HG02970 (cell line): ENCODE results near the gene SRGAP3.

Source experiments
- ATAC-seq: cut with Tn5 transposase; IDR thresholded peaks from one replicate; pipeline ENCODE4 v1.9.1; 2021; ENCODE audit warnings: mild to moderate bottlenecking, moderate library complexity, moderate number of reproducible peaks; ENCODE audit not compliant: unreplicated experiment, low FRiP score

SRGAP3 gene

DNA sequence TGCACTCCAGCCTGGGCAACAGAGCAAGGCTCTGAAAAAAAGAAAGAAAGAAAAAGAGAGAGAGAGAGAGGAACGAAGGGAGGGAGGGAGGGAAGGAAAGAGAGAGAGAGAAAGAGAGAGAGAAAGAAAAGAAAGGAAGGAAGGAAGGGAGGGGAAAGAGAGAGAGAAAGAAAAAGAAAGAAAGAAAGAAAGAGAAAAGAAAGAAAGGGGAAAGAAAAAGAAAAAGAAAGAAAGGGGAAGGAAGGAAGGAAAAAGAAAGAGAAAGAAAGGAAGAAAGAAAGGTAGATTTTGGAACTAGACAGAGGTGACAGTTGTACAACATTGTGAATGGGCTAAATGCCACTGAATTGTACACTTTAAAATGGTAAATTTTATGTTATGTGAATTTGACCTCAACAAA, 5.3 kb upstream of the SRGAP3 start:
- ATAC-seq: no peak

DNA sequence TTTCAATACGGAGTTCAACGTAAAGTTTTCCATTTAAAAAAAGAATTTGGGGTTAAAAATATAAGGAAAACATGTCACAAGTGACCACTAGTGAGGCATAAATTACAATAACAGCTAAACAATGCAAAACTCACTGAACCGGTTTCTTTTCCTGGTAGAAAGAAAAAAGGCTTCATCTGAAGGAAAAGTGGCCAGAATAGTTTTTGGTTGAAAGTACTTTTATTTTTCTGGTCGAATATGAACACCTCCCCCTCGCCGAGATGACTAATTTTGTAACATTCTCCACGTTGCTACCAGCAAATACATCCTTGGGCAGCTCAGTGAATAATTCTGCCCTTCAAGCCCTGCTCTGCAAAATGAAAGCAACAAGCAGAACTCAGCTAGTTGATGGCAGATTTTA, 3.9 kb upstream of the SRGAP3 start:
- no peak for ATAC-seq

DNA sequence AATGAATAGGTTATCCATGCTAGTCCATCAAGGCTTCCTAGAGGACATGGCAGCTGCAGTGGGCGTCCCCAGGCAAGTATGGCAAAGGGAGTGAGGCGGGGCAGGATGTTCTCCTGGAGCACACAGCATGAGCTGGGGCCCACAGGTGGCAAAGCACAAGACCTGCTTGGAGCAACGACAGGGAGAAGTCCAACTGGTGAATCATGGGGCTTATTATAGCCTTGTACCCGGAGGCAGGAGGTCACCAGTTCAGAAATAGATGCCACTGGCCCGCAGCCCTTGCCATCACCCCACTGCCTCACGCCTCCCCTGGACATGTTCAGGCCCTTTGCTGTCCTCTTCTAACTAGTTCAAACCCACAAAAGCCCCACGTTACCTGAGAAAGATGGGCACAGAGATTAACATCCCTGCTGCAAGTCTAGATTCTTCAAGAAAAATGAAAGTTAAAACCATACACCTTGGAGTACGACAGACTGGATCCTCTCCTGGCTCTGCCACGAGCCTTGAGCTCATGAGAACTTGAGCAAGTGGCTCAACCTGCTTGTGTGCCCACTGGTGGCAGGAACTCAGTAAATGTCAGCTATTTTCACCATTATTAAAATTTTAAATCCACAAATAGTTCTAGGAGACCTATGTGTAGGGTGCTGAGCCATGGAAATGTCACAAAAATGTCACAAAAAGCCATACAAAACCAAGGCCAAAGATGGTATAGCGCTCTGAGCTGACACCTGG, 1.8 kb upstream of the SRGAP3 start:
- no peak for ATAC-seq

DNA sequence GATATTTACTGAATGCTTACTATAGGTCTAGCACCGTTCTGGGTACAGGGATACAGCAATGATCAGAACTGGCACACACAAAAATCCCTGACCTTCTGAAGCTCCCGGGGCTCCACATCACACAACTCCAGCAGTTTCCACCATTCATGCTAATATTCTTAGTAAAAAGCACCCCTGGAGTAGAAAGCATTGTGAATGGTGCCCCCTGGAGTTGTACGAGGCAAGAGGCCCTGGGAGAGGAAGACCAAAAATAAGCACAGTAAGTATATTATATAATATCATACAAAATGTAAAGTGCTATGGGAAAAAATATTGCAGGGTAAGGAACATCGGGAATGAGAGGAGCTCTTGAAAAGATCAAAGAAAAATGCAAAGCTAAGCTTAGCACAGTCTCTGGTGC, 790 bp upstream of the SRGAP3 start:
- ATAC-seq: no peak

DNA sequence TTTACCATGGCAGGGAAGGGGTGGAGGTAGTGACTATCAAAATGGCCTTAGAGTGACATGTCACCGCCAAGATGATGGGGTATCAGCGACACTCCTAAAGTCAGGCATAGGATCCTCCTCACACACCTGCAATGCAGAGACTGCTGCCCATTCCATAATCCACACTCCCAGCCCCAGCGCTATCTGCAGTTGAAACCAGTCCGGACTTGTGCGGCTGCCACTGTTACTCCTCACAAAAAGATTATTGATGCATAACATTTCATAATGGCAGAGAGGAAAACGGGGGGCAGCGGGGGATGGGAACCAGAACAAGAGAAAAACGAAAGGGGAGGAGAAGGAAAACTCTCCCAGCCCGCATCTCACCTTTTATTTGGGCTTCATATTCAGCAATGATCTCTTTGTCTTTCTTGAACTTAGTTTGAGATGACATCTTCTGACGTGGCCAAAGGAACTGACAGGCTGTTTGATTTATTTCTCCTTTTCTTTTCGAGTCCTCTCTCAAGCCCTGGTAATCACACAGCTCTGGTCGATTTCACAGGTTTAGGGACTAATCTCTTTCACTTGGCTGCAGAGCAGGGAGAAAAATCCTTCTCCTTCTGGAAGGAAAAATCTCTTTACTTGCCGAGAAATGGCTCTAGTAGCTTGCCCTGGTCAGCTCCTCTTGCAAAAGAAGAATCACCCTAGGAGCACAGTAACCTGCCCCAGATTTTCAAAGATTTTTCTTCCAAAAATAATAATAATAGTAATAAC, 749 bp downstream of the SRGAP3 start:
- ATAC-seq: no peak

DNA sequence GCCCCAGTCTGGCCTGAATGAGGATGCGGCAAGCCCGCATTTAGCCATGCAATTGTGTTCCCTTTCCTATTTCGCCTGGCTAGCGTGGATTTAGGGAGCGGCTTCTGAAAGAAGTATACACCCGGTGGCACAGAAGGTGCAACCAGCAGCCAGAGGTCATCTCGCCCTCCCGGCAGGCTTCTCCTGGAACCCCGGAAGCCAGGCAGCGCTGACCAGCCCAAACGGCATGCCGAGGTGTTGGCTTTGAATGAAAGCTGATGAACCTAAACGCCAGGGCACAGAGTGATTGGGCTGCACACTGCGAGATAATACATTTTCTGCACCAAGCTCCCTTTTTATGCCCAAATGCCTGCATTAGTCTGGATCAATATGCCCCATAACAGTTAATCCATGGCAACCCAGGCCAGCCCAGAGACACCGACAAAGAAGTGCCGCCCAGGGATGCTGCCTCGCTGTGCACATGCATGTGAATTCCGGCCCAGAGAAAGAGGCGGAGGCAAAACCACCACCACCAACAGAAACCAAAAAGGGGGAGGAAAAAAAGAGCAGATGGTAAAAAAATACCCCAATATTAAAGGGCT, 1.4 kb downstream of the SRGAP3 start:
- no peak for ATAC-seq

DNA sequence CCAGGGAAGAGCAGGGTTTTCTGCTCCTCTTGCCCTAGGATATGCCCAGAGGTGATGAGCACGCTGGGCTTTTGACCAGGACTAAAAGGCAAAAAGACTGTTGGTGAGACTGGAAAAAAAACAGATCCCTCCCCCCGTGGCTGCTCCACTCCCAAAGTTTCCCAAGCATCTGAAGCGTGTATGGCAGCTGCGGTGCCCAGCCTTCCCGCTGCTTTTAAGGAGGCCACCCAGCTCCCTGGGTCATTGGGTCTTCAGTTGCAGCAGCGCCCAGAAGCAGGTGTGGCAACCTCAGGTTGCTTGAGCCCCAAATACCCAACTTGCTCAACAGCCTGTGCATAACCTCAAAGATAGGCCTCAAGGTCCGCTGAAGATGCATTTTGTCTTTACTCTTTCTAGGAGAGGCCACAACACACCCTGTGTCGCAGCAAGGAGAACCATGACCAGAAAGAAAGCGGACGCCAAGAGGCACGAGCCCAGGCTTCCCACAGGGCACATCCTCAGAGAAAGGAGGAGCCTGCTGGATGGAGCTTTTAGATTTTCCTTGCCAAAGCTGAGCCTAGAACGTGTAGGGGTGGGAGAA, 2.0 kb downstream of the SRGAP3 start:
- ATAC-seq: no peak

DNA sequence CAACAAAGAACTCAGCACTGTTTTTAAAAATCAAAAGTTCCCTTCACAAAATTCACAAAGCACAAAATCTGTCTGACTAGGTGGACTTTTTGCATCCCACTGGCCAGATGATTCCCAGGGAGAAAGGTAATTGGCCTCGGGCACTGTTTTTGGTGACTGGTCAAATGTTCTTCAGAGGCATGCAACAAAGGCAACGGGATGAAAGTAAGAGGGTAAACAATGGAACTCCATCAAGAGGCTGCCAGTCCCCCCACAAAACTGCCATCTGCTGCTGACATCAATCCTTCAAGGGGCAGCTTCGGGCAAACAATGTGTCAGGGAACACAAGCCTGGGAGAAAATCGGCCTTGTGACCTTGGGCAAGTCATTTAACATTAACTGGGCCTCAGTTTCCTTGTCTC, 3.3 kb downstream of the SRGAP3 start:
- no peak for ATAC-seq

DNA sequence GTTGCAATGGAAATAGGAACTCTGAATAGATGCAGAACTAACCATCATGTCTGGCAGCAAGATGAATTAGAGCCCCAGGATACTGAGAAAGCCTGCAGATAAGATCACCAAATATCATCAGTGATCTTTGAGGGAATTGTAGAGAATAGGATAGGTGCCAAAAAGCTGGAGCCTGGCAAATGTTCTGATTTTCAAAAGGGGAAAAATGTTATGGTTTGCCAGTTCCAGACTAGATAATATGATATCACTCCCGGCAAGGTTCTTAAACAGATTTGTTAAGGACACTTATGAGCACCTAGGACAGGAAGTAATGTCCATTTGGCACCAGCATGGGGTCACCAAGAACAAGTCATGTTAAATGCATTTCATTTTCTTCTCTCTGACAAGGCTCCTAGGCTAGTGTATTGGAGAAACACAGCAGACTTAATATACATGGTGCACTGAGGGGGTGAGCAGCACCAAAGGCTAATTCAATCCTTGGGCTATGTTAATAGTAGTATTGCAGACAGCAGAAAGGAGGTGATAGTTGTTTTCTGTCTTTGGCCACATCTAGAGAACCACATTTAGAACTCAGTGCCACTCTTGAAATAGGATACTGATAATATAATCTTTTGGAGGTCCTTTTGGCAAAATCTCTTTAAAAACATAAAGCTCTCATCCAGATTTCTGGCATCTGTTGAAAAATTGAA, 4.8 kb downstream of the SRGAP3 start:
- no peak for ATAC-seq

DNA sequence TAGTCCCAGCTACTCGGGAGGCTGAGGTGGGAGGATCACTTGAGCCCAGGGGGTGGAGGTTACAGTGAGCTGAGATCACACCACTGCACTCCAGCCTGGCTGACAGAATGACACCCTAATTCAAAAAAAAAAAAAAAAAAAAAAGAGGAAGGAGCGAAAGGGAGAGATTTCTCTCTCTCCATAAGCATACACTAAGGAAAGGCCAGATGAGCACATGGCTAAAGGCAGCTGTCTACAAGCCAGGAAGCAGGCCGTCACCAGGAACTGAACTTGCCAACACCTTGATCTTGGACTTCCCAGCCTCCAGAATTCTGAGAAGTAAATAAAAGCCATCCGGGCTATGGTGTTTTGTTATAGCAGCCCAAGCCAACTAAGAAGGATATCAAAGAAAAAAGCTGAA, 7.5 kb downstream of the SRGAP3 start:
- no peak for ATAC-seq

DNA sequence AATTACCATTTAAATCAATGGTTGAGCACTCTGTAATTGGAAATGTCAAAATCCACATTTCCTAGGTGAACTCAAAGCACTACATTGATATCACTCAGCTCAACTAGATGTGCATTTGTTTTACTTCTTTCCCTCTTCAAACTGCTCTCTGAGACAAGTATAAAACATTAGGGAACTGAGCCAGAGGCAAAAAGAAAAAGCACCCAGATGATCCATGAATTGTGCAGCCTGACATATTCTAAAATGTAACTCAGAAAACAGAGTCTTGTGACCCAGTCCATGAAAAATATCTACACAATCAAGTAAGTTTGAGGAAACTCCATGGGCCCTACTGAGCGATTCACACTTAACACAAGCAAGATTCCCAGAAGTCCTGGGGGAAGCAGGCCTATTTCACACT, 9.8 kb downstream of the SRGAP3 start:
- no peak for ATAC-seq

DNA sequence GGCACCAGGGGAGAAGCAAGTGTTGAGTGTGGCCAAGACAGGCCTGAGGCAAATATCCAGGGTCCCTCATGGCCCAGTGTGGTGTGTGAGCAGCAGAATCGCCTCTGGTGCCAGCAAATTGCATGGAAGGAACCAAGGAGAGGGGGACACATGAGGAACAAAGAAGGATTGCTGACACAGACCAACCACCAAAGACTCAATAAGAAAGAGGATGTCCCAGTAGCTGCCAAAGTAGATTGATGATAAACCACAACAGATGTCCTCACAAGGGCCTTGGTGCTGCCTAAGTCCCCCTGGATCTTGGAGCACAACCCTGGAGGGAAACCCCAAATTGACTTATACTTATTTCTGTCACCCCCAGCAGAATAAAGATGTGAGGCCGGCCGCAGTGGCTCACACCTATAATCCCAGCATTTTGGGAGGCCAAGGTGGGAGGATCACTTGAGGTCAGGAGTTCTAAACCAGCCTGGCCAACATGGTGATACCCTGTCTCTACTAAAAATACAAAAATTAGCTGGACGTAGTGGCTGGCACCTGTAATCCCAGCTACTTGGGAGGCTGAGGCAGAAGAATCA, 10.6 kb downstream of the SRGAP3 start:
- no peak for ATAC-seq

DNA sequence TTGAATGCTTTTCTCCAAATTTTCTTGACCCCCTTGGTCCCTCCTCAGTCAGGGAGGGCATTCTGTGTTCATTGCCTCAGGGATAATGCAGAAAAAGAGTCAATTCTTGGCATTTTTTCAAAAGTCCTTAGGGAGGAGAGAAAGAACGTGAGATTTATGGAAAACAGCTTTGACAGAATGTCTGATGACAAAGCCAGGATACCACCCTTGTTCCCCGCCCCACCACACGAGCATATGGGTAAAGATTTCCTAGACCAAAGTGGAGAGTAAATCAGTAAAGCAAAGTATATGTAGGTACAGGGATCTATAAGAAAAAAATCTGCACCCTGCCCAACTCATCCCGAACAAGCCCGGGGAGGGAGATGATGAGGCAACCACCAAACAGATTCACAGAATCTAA, 11.2 kb downstream of the SRGAP3 start:
- no peak for ATAC-seq

DNA sequence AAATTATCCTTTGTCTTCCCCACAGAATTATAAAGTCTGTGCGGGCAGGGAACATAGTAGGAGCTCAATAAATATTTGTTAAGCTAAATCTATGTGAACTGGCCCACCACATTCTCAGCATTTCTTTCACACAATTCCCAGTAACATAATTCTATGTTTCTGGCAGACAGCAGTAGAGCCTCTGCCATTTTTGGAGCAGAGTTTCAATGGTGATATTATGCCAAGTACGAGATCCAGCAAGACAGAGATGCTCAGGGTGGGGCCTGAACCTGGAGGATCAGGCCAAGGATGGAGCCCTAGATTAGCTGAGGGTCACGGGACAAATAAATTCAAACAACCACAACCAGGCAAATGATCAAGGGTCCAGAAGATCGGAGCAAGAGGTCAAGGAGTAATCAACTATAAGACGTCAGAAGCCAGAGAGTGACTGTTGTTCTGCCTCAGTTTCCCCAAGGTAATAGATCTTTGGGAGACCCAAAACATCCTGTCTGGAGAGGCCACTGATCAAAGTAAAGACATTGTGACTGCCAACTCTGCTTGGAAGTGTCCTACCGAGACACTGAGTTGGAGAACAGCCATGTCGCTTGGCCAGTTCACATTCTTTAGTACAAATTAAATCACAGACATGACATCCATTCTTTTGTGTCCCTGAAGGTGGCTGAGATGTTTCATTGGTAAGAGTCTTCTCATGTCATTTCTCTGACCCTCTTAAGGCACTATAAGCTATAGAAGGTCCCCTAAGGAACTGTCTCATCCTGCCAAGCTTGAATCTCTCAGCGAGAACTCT, 15.4 kb downstream of the SRGAP3 start:
- ATAC-seq: no peak

DNA sequence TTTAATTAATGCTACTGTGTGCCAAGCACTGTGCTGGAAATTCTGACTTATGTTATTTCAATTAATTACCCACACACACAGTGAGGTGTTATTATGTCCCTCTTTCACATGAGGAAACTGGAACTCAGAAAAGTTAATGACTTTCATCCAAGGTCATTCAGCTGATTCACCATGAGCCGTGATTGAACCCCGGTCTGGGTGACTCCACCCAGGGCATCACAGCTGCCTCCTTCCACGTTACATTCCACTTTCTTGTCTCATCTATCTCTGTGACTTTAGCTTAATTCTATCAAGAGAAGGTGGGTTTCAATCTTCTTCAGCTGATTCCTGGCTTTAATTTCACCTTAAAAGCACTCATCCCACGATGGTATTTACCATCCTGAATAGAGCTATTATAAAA, 16.3 kb downstream of the SRGAP3 start:
- ATAC-seq: no peak

DNA sequence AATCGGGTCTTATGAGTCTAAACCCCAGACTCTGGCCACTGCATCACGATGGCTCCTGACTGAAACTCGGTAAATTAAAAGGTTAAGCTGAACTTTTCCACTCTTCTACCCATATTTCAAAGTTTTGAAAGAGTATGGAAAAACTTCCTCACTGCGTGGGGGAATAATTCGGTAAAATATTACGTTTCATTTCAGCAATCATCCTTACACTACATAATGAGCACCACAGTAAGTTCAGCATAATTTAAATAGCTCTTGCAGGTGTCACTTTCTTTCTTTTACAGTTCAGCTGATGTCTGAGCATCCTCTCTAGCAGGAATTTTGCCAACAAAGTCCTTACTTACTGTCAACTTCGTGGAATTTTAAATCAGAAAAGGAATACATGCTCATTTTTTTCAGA, 17.5 kb downstream of the SRGAP3 start:
- no peak for ATAC-seq

DNA sequence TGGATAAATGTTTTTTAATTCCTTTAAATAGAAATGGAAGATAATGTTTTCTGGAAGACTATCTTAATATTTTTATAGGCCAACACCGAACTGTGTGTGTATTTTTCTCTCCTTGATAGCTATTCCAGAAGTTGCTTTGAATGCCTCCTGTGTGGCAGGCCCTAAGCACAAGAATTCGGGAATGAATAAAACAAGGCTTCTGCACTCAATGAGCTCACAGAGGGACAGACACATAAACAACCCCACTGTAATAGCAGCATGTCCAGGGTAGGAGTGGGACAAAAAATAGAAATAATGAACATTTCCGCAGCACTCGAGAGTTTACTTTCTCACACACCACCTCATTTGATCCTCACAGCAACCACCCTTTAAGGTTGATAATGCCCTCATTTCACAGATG, 18.0 kb downstream of the SRGAP3 start:
- no peak for ATAC-seq

DNA sequence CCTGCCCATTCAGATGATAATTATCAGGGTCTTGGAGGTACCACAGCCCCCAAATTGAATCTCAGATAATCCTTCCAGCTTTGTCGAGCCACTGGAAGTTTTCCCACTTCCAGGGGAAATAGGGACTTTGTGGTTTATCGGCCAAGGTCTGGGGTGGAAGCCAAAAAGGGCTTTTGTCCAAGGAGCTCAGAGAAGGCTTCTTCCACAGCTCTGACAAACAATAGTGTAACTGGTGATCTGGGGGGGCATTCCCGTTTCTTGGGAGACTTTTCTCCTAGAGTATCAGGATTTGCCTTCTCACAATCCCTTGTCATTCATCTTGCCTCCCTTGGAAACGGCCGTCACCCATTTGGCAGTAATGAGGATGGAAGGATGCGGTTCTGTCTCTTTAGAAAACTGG, 18.4 kb downstream of the SRGAP3 start:
- ATAC-seq: no peak

DNA sequence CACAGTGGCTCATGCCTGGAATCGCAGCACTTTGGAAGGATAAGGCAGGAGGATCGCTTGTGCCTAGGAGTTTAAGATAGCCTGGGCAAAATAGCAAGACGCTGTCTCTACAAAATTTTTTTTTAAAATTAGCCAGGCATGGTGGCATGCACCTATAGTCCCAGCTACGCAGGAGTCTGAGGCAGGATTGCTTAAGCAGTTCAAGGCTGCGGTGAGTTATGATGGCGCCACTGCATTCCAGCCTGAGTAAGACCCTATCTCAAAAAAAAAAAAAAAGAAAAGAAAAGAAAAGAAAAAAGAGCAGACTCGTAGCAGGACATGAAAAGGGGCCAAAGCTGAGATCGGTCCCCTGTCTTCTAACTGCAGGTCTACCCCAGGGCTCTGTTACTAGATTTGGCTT, 18.9 kb downstream of the SRGAP3 start:
- ATAC-seq: no peak

DNA sequence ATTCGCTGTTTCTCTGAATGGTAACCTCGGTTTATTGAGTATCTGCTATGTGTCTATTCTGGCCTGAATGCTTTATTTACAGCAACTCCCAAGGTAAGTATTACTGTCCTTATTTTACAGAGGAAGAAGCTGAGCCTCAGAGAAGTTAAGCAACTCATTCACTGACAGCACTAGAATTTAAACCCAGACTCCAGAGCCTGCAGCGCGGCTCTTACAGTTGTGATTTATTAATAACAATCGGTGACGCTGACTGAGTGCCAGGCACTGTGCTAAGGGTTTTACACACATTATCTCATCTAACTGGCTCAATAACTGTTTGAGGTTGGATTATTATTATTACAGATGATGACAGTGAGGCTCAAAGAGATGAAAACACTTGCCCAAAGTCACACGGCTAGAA, 19.6 kb downstream of the SRGAP3 start:
- no peak for ATAC-seq
